Measurements from ENCODE around the gene ARMC3. TPM values are rescaled to one million over a fixed set of nuclear protein-coding genes. Genes with fewer than 3 reads are reported as not detected.
"Not testable (repeated sequence)": the region's sequence is repeated elsewhere in the genome, so short reads cannot be mapped to it uniquely, and the experiment has no call there.

ARMC3 gene
- total RNA-seq, 4 donors from 2014 or later = 0.42 TPM; not detected in 3

- TF ChIP-seq POLR2A (IDR thresholded peaks at IDR 0.05; ENCODE audit: low read depth) (no peak), POLR2AphosphoS5 (IDR thresholded peaks at IDR 0.05) (no peak), CTCF (IDR thresholded peaks at IDR 0.05) (no peak), EP300 (IDR thresholded peaks at IDR 0.05) (no peak)
- Histone ChIP-seq H3K27ac (replicated peaks in 1 of 4) (no peak overlapping the region), H3K36me3 (no peaks in the 10 kb centered on the region), H3K4me3 (no peak overlapping the region), H3K4me1 (no peaks in the 10 kb centered on the region), H3K27me3 (no peaks in the 10 kb centered on the region), H3K9me3 (peaks cover 0 to 4% (median 0%) of the 10 kb centered on the region in 4 donors)
- 92% methylated on average over 1 of the region's 1 CpG for WGBS
- intact Hi-C loops (cut with DNase I) = no loop called here
- no peak for DNase-seq (ENCODE audit: extremely low spot score)
Observed at GRCh38 chr10:22903694-22904093, 24.2 kb upstream of the ARMC3 start.

GRCh38 chr10:22906767-22907166 is 21.1 kb upstream of the ARMC3 start:
- intact Hi-C loops (cut with DNase I) = no loop called here
- TF ChIP-seq POLR2AphosphoS5 (IDR thresholded peaks at IDR 0.05) = no peak
- TF ChIP-seq POLR2A (IDR thresholded peaks at IDR 0.05; ENCODE audit: low read depth) = no peak
- TF ChIP-seq CTCF (IDR thresholded peaks at IDR 0.05) = no peak
- TF ChIP-seq EP300 (IDR thresholded peaks at IDR 0.05) = no peak
- no peaks in the 10 kb centered on the region for H3K36me3 ChIP-seq
- no peak overlapping the region for H3K4me3 ChIP-seq
- H3K9me3 ChIP-seq = peaks cover 0 to 4% (median 0%) of the 10 kb centered on the region in 4 donors
- DNase-seq (ENCODE audit: extremely low spot score) = no peak
- 92% methylated on average over 2 of the region's 2 CpGs for WGBS
- H3K4me1 ChIP-seq = no peaks in the 10 kb centered on the region
- no peak overlapping the region for H3K27ac ChIP-seq (replicated peaks in 1 of 4)
- no peaks in the 10 kb centered on the region for H3K27me3 ChIP-seq

- WGBS = 100% methylated on average over 1 of the region's 1 CpG
- intact Hi-C loops (cut with DNase I) = no loop called here
- Histone ChIP-seq H3K36me3 (no peaks in the 10 kb centered on the region), H3K9me3 (peaks cover 0 to 4% (median 0%) of the 10 kb centered on the region in 4 donors), H3K4me1 (peaks cover 0 to 6% (median 0%) of the 10 kb centered on the region in 4 donors), H3K4me3 (no peak overlapping the region), H3K27me3 (no peaks in the 10 kb centered on the region), H3K27ac (replicated peaks in 1 of 4) (no peak overlapping the region)
- TF ChIP-seq POLR2A (IDR thresholded peaks at IDR 0.05; ENCODE audit: low read depth) (no peak), CTCF (IDR thresholded peaks at IDR 0.05) (no peak), POLR2AphosphoS5 (IDR thresholded peaks at IDR 0.05) (no peak), EP300 (IDR thresholded peaks at IDR 0.05) (no peak)
- no peak for DNase-seq (ENCODE audit: extremely low spot score)
Observed at GRCh38 chr10:22908837-22909236, 19.0 kb upstream of the ARMC3 start.

GRCh38 chr10:22909673-22910072 is 18.2 kb upstream of the ARMC3 start:
- H3K27me3 ChIP-seq = not testable (repeated sequence)

GRCh38 chr10:22911067-22911466 is 16.8 kb upstream of the ARMC3 start:
- Histone ChIP-seq H3K27ac (replicated peaks in 1 of 4) (no peak overlapping the region), H3K4me1 (peaks cover 0 to 6% (median 0%) of the 10 kb centered on the region in 4 donors), H3K4me3 (no peak overlapping the region), H3K27me3 (no peaks in the 10 kb centered on the region), H3K36me3 (no peaks in the 10 kb centered on the region), H3K9me3 (peaks cover 0 to 4% (median 0%) of the 10 kb centered on the region in 4 donors)
- no peak for DNase-seq (ENCODE audit: extremely low spot score)
- intact Hi-C loops (cut with DNase I) = no loop called here
- WGBS = 84% methylated on average over 1 of the region's 1 CpG
- no peak for TF ChIP-seq EP300 (IDR thresholded peaks at IDR 0.05)
- TF ChIP-seq POLR2AphosphoS5 (IDR thresholded peaks at IDR 0.05) = no peak
- no peak for TF ChIP-seq CTCF (IDR thresholded peaks at IDR 0.05)
- TF ChIP-seq POLR2A (IDR thresholded peaks at IDR 0.05; ENCODE audit: low read depth) = no peak

More at GRCh38 chr10:22909673-22910072, 18.2 kb upstream of the ARMC3 start:
- H3K9me3 ChIP-seq; H3K4me3 ChIP-seq; intact Hi-C loops (cut with DNase I); H3K4me1 ChIP-seq; H3K27ac ChIP-seq (replicated peaks in 1 of 4); DNase-seq (ENCODE audit: extremely low spot score); H3K36me3 ChIP-seq: not testable (repeated sequence)
- 100% methylated on average over 1 of the region's 1 CpG for WGBS

Measured in esophagus muscularis mucosa (tissue), 4 donors.